Panc1 (cell line): ENCODE data around the gene PUDP.

ENCODE experiments used
- CTCF ChIP-seq: fragments of 450-650 bp; IDR thresholded peaks from 2 replicates; pipeline ENCODE4 v1.5.1; 2017; ENCODE audit warnings: mild to moderate bottlenecking
- POLR2AphosphoS5 ChIP-seq: IDR thresholded peaks from 2 replicates; pipeline ENCODE4 v1.6.1; 2012; ENCODE audit warnings: mild to moderate bottlenecking, low read depth, low read length, moderate library complexity
- SIN3A ChIP-seq: IDR thresholded peaks from 2 replicates; pipeline ENCODE4 v1.6.1; 2012; ENCODE audit warnings: low read depth, mild to moderate bottlenecking, low read length, moderate library complexity, borderline replicate concordance; ENCODE audit not compliant: insufficient read depth
- TCF7L2 ChIP-seq: IDR thresholded peaks from 2 replicates; pipeline ENCODE4 v1.6.1; 2011; ENCODE audit warnings: mild to moderate bottlenecking, low read depth, low read length, inconsistent platforms
- TF ChIP-seq, protein P1 (sequence below), 2 experiments: IDR thresholded peaks; 2 replicates each; pipeline ENCODE4 v1.6.1; 2011 to 2012; ENCODE audit warnings: low read depth in 2 of 2, control low read depth in 1 of 2, low read length in 1 of 2, mild to moderate bottlenecking in 1 of 2, moderate library complexity in 1 of 2; ENCODE audit not compliant: insufficient read depth in 1 of 2

DNA sequence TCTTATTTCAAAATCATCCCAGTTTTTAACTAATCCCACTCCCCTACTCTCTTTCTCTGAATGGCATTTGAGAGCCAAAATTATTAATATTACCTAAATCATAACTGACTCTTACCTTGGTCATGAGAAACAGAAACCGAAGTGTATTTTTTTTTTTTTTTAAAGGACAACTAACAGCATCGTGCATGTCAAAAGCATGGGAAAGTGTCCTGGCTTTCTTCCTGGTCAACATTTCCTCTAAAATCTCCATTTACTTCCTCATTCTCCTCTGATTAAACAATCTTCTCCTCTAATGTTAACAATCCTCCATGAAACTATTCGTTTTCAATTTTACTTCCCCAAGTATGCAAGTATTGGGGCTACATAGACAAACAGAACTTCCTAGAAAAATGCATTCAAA lies 2.5 kb downstream of the PUDP start:
- TF ChIP-seq CTCF (no peak), SIN3A (no peak), TCF7L2 (no peak), POLR2AphosphoS5 (no peak)
- TF ChIP-seq, protein P1, sequence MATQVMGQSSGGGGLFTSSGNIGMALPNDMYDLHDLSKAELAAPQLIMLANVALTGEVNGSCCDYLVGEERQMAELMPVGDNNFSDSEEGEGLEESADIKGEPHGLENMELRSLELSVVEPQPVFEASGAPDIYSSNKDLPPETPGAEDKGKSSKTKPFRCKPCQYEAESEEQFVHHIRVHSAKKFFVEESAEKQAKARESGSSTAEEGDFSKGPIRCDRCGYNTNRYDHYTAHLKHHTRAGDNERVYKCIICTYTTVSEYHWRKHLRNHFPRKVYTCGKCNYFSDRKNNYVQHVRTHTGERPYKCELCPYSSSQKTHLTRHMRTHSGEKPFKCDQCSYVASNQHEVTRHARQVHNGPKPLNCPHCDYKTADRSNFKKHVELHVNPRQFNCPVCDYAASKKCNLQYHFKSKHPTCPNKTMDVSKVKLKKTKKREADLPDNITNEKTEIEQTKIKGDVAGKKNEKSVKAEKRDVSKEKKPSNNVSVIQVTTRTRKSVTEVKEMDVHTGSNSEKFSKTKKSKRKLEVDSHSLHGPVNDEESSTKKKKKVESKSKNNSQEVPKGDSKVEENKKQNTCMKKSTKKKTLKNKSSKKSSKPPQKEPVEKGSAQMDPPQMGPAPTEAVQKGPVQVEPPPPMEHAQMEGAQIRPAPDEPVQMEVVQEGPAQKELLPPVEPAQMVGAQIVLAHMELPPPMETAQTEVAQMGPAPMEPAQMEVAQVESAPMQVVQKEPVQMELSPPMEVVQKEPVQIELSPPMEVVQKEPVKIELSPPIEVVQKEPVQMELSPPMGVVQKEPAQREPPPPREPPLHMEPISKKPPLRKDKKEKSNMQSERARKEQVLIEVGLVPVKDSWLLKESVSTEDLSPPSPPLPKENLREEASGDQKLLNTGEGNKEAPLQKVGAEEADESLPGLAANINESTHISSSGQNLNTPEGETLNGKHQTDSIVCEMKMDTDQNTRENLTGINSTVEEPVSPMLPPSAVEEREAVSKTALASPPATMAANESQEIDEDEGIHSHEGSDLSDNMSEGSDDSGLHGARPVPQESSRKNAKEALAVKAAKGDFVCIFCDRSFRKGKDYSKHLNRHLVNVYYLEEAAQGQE (IDR thresholded peaks at IDR 0.05; ENCODE audit: insufficient read depth in 1 of 2, low read depth in 2 of 2, low read length in 1 of 2): no peak
